HG03565 (cell line): ENCODE measurements around the gene FGD6.
"Not testable (repeated sequence)": the region's sequence is repeated elsewhere in the genome, so short reads cannot be mapped to it uniquely, and the experiment has no call there.

Source experiments
- ATAC-seq: cut with Tn5 transposase; IDR thresholded peaks from one replicate; pipeline ENCODE4 v1.9.1; 2021; ENCODE audit warnings: mild to moderate bottlenecking, moderate library complexity; ENCODE audit not compliant: unreplicated experiment

The FGD6 gene

DNA sequence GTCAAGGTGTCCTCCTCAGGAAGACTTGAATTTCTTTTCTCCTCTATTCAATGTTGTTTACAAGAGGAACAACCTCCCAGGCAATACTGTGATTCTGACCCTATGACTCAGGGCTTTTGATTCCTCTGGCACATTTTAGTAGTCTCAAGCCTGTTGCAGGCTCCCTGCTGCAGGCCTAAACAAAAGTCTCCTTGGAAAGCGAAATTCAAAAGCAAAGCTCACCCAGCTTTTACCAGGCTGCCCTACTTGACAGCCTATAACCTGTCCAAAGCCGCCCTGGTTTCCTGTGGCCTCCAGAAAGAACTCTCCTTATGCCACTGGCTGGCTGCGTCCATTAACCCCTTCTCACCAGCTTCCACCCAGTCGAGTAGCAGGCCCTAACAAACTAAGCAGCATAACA is 11.6 kb downstream of the FGD6 start:
- no peak for ATAC-seq

DNA sequence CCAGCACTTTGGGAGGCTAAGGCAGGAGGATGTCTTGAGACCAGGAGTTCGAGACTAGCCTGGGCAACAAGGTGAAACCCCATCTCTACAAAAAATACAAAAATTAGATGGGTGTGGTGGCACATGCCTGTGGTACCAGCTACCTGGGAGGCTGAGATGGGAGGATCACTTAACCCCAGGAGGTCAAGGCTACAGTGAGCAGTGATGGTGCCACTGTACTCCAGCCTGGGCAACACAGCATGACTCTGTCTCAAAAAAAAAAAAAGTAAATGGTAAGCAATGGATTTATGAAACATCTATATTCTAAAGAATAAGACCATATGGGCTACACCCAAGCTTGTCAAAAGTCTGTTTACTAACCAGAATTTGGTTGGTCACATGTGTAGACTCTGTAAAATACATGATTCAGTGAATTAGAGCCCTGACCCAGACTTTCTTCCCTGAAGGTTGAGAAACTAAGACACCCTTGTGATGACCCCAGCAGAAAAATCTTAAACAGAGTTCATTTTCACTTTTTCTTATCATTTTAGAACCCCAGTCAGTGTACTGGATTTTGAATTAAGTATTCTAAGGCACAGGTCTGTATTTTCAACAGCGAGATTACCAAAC is 12.1 kb downstream of the FGD6 start:
- no peak for ATAC-seq

DNA sequence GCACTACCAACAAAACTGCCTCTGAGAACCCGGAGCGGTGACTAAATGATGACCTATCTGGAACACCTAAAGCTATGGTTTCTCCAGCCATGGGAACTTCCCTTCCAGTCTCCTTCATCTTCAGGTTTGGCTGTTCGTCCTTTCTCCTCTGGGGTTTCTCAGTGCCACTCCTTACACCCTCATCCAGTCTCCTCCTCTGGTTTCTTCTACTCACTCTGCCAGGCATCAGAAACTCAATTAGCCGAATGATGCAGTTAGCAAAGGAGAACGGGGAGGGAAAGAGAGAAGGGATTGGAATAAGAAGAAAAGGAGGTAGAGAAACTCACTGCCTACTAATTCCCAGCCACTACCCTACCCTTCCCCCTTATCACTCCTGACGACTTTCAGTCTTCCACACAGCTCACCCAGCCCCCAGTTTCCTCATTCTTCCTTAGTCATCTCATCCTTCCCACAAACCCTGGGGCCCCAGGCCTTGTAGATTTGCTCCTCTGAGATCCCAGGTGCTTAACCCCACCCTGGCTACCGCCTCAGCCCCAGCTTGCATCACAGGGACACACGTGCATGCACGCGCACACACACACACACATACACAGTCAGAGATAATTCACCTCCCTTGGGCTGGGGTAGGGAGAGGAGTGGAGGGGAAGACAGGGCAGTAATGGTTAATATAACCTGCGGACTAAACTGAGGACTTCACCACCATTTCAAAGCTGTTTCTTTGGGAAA is 13.0 kb downstream of the FGD6 start:
- ATAC-seq: no peak

DNA sequence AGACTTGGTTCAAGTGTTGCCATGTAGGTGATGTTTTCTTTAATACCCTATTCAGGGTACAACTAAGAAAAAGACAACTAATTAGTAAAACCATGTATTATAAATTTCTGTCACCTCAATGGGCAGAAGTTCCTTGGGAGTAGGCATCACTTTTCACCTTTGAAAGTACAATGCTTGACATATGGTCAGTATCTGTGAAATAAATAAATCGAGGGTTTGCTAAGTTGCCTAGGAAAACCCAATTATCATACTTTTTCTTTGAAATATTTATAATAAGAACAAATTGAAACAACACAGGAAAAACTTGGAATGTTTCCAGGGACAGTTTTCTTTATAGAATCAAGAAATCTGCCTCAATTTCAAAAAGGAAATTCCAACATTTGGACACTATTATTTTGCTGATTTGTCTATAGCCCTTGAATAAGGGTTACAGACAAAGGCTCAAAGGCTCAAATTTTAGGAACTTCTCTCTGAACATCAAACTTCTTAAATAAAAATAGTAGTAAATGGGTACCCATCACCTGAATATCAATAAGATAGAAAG is 13.7 kb downstream of the FGD6 start:
- no peak for ATAC-seq

DNA sequence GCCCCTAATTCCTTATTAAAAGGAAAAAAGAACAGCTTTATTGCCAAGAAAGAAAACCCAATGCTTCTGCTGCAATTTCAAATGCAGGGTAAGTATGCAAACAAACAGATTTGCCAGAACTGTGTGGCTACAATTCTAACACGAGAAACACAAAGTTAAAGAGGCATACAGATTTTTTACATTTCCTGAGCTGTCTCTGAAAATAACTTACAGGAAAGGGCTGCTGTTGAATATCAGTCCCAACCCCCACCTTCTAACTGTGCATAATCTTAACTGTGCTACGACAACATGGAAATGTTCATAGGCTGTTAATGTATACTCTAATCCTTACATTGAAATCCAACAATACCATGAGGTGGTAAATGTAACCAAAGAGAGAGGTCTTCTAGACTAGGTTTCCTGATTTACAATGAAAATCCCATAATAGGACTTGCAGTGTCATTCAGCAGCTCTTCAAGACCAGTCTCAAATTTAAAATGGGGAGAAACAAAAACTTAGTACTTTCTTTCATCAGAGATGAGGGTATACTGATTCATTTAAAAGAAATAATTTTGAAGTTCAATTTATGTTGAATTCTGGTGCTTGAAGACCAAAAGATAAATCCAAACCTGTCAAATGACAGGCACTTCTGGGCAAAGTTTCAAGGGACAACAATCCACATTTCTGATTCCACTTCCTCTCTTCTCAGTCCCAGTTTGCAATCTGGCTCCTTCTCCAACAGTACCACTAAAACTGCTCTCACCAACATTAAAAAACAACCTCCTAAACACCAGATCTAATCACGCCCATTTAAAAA is 14.4 kb downstream of the FGD6 start:
- ATAC-seq: no peak

DNA sequence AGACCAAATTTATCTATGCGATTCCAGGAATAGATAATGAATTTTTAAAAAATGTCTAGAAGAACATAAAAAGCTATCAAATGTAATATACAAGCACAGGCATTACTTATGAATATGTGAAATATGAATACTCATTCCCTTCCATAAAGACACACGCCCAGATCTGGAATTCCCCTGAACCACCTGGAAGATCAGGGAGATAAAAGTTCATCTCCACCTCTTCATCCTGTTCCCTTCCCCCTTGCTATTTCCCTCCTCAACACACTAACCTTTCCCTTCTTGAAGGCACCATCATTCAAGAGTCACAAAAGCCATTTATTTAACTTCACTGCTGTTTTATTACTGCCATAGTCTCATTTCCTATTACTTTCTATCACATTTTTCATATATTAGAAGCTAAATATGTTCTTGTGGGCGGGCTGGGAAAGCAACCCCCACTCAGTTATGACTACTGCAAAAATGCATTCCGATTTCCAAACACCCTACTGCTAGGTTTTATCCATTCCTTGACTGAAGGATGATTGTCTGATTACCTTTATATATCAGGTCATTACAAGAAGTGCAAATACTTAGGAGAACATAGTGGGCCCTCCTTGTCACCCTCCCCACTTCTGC is 16.1 kb downstream of the FGD6 start:
- ATAC-seq: no peak

DNA sequence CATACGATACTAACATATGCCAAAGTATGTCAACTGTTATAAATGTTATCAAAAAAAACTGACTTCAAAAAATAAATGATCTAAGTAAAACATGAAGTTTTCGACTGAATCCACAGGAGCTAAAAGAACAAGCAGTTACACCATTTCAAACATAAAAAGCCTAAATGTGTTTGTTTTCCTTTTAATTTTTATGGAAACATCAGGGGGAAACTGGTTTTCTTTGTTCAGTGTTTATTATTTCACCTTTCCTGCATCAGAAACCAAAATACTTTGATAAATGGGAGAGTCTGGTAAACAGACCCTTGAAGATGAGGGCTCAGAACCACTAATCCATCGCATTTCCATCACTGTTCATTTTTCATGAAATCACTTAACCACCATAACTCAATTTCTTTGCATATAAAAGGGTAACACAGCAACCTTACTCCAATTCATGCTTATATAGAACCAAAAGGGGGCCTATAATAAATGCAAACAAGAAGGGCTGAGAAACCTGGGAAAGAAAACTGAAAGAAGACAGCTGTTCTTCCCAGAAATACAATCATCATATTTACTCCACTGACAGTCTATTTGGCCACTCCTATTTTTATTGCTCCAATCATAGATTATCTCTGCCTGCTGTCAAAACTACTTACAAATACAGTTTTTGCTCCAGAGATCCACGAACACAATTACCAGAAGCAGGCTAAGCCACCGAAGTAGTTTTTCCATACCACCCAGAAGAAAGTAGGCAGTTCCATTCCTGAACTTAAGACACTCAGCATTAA is 17.0 kb downstream of the FGD6 start:
- no peak for ATAC-seq

DNA sequence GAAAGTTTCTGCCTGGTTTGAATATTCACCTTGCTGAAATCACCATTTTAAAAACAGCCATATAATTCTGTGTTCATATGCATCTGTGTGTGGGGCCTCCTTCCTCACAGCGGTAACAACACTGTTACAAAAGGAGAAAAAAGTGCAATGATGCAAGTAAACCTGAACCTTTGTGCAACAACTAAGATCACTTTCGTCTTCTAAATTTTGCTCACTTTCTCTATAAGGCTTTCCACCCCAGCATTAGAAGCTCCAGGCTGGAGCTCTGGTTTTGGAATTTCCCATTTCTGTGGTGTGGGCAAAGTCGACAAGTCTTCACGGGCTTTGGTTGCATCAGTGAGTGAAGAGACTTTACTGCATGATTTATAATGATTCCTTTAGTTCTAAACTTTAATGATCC is 18.4 kb downstream of the FGD6 start:
- ATAC-seq: peak; percentile 50

DNA sequence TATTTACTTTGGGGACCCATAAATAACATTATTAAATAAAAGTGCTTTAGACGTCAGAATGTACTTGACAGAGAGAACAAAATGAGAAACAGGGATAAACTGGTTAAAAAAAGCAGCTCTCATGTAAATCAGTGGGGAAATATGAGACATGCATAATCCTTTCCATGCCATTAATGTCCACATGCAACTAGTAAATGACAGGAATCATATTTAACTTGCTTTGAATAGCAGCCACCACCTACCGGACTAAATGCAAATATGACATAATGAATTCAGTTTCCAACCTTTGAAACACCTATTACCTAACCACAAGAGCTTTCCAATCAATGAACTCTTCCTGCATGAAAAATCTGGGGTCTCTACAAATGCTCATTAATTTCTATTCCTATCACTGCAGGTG is 19.6 kb downstream of the FGD6 start:
- ATAC-seq: no peak

DNA sequence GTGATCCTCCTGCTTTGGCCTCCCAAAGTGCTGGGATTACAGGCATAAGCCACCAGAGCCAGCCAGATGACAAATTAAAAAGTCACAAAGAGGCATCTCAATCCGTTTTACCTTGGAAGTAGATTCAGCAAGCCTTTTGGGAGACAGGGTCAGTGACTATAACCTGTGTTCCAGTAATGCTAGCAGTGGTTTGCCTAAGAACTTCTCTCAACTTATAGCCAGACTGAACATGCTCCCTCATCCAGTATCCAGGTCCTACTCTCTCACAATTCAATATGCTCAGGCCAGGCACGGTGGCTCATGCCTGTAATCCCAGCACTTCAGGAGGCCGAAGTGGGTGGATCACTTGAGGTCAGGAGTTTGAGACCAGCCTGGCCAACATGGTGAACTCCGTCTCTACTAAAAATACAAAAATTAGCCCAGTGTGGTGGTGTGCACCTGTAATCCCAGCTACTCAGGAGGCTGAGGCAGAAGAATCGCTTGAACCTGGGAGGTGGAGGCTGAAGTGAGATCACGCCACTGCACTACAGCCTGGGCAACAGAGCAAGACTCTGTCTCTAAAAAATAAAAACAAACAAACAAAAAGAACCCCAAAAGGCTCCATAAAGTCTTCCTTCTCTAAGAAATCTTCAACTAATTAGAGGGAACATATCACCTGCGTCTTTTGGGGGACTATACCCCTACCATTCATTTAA is 20.2 kb downstream of the FGD6 start:
- ATAC-seq: not testable (repeated sequence)

DNA sequence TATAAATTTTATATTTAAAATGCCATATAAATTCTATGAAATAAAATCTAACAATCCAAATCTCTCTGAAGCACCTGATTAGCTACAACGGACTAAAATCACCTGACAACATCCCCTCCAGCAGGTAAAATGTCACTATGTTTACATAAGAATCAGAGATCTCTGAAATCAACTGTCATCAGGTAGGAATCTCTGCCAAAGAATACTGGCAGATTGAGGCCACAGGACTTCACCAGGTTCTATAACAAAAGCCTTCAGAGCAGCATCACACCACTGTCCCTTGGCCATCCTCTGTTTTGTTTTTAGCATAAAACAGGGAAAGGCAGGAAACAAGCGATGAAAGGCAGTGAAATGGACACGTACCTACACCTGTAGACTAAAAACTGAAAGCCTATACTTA is 22.1 kb downstream of the FGD6 start:
- ATAC-seq: no peak

DNA sequence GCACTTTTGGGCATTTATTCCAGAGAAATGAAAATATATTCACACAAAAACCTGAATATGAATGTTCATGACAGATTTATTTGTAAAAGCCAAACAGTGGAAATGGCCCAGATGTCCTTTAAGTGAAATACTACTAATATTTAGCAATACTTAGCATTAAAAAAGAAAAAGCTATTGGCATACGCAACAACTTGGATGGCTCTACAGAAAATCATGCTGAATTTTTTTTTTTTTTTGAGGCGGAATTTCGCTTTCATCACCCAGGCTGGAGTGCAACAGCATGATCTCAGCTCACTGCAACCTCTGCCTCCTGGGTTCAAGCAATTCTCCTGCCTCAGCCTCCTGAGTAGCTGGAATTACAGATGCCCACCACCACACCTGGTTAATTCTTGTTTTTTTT is 24.1 kb downstream of the FGD6 start:
- ATAC-seq: no peak

DNA sequence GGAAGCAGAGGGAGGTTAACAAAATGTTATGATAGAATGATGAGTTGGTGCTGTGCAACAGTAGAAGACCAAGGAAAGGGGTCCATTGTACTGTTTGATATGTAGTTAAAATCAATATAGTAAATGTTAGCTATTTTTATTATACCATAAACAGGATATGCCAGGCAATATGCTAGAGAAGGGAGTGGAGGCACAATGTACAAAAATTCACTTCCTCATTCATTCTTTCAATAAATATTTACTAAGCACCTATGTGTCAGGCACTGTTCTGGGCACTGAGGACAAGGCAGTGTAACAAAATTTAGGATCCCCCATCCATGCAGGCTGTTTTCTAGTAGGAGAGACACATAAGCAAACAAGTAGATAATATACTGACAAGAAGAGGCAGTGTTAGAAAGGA is 25.0 kb downstream of the FGD6 start:
- ATAC-seq: no peak

DNA sequence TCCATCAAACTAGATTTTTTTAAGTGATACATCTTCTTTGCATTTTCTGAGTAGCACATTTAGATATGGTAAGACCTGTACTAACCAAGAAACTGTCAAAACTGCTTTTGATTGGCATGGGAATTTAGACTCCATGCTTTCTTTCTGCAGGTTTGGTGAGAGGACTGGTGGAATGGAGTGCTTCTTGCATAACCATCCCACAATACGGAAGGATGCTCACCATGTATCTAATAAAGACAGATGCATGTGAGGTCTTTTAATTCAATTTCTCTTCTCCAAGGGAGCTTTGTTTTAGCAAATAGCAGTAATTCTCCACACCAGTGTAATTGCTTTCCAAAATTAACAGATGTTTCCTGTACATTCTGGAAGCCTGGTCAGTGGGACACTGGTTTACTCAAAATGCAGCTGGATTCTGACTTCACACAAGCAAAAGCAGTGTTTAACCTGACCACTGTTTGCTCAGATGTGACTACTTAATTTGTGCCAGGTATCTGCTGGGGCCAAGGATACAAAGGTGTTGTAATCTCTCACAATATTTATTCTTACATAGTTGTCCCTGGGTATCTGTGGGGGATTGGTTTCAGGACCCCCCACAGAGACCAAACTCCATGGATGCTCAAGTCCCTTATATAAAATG is 26.1 kb downstream of the FGD6 start:
- ATAC-seq: no peak

DNA sequence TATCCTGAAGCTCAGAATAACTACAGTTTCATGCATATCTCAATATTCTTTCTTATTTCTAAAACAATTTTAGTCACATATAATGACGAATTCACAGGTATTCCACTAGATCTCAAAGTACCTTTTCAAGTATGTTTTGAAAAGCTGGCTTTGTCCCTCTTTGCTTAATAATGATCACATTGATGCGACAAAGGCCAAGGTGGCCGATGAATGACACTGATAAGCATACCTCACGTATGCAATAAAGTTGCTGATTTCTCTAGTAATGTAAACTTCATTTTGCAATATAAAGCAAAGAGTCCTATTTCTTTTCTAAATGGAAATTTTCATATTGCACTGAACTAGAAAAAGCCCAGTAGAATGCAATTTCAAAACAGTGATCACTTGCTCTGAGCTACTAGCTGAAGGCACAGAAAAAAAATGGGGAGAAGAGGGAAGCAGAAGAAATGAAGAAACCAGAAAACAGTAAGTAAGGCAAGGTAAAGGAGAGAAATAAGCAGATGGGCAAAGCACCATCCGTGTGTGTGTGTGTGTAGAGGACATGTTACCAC is 29.3 kb downstream of the FGD6 start:
- ATAC-seq: no peak

DNA sequence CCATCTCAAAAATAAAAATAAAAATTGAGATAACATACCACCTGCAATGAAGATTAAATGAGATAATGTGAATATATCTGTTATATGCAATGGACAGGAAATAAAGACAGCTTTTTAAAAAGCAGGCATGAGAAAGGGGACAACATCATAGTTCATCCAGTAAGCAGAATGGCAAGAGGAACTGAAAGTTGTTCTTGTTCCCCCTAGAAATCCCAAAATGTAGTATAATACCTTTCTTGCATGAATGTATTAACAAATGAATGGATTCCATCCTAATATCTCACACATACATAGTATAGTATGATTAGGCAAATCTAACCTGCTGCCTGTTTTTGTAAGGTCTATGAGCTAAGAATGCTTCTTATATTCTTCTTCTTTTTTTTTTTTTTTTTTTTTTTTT is 31.4 kb downstream of the FGD6 start:
- no peak for ATAC-seq

DNA sequence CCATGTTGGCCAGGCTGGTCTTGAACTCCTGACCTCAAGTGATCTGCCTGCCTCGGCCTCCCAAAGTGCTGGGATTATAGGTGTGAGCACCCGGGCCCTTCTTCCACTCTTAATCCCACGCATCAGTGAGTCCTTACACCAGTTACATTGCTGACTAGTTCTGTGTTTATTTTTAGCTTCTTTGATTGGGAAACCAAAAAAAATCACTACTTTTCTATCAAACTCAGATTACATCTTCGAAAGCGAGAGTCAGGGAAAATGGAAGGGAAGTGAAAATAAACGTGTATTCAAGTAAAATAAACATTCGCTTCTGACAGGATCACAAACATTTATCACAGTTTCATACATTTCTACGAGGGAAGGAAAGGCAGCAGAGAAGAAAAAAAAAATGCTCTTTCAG is 32.2 kb downstream of the FGD6 start:
- ATAC-seq: no peak

DNA sequence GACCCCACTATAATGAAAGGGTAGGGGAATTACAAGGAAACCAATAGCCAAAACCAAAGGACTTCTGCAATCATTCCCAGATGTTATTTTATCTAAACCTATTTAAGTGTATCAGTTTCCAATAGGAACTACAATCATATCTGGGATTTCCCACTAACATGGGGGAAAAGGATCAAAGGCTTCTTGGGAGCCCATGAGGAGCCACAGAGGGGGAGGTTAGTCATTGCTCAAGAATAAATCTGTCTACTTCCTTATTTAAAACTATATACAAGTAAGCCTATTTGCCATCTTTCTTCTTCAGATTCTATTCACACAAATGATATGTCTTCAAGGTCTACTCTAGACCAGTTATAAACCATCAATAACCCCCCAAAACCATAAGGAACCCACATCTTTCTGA is 33.1 kb downstream of the FGD6 start:
- no peak for ATAC-seq

DNA sequence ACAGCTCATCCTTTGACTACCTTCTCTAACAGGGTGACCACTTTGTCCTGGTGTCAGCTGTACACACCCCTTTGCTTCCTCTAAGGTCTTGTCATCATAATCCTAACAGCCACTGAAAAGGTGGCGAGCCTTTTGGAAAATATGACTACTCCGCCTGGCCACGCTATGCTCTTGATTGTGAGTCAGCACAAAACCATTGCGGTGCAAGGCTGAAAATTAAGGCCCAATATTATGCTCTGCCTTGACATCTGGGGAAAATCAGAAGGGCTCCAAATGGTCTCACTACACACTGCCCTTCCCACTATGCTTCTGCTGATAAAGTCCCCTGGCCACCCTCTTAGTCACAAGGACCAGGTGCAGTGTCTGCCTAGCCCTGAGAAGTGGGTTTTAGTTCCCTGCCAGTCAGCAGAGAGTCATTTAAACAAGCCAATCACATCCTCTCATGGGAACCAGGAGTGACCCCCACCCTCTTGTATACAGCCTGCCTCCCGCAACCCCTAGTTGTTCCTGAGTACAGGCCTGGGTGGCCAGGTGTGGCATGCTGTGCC is 34.3 kb downstream of the FGD6 start:
- ATAC-seq: peak; percentile 48
